ENCODE data around the gene MPPED2.

Gene MPPED2

GRCh38 chr11:30586251-30587144, at the start of gene MPPED2:
Gene MPPED2, minus strand, starts transcription at chr11:30586353. Its CDS starts 5,980 bp downstream, at chr11:30580373.
- TF ChIP-seq, protein P1, sequence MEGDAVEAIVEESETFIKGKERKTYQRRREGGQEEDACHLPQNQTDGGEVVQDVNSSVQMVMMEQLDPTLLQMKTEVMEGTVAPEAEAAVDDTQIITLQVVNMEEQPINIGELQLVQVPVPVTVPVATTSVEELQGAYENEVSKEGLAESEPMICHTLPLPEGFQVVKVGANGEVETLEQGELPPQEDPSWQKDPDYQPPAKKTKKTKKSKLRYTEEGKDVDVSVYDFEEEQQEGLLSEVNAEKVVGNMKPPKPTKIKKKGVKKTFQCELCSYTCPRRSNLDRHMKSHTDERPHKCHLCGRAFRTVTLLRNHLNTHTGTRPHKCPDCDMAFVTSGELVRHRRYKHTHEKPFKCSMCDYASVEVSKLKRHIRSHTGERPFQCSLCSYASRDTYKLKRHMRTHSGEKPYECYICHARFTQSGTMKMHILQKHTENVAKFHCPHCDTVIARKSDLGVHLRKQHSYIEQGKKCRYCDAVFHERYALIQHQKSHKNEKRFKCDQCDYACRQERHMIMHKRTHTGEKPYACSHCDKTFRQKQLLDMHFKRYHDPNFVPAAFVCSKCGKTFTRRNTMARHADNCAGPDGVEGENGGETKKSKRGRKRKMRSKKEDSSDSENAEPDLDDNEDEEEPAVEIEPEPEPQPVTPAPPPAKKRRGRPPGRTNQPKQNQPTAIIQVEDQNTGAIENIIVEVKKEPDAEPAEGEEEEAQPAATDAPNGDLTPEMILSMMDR (IDR thresholded peaks at IDR 0.05; ENCODE audit: low read depth, low read length, missing control alignments), result no peak
- in situ Hi-C loops (cut with HindIII; ENCODE audit: low sequenced_read_pairs), result no loop called here
- H3K4me3 ChIP-seq (ENCODE audit: low read depth, low read length), result peak within 1 kb of the TSS; percentile 51
- DNase-seq (ENCODE audit: low read depth), result no peak

GRCh38 chr11:30635401-30635989, 49.3 kb upstream of the MPPED2 start:
- peak; percentile 1 for DNase-seq (ENCODE audit: low read depth)
- in situ Hi-C loops (cut with HindIII; ENCODE audit: low sequenced_read_pairs), result no loop called here
- TF ChIP-seq, protein P1 (IDR thresholded peaks at IDR 0.05; ENCODE audit: low read depth, low read length, missing control alignments), result no peak

DNA sequence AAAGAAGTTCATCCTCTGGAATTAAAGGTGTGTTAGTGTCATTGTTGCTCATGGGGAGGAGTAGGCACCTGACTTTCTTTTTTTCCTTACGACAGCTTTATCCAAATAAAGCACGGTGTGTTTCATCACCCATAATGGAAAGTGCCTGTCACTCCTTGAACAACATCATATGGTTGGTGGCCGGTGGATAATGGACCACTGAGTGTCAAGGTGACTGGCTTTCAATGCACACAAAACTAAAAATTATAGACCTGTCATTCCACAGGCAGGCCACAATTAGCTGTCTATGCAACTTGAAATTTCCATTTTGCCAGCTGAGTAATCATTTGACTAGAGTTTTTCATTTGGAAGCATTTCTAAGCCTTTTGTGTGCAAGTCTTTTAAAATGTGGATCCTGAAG, 45.0 kb upstream of the MPPED2 start:
- DNase-seq (ENCODE audit: low read depth), result no peak
- TF ChIP-seq, protein P1 (IDR thresholded peaks at IDR 0.05; ENCODE audit: low read depth, low read length, missing control alignments), result no peak
- no peak overlapping the region for H3K4me3 ChIP-seq (ENCODE audit: low read depth, low read length)
- in situ Hi-C loops (cut with HindIII; ENCODE audit: low sequenced_read_pairs), result no loop called here

More at GRCh38 chr11:30635401-30635989, 49.3 kb upstream of the MPPED2 start:
- H3K4me3 ChIP-seq (ENCODE audit: low read depth, low read length), result peak overlapping the region; percentile 23

DNA sequence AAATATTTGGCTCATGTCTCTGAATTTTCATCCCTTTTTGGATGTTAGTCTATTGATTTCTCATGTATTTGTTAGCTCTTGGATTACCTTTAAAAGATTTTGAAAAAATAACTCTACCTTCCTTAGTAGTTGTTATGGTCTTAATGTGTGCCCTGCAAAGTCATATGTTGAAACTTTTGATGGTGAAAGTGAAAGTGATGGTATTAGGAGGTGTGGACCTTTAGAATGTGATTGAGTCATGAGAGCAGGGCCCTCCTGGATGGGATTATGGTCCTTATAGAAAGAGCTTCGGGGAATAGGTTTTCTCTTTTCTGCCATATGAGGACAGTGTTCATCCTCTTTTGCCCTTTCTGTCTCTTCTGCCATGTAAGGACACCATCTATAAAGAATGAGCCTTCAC, 33.6 kb upstream of the MPPED2 start:
- no peak for DNase-seq (ENCODE audit: low read depth)
- TF ChIP-seq, protein P1 (IDR thresholded peaks at IDR 0.05; ENCODE audit: low read depth, low read length, missing control alignments), result no peak
- in situ Hi-C loops (cut with HindIII; ENCODE audit: low sequenced_read_pairs), result no loop called here
- no peak overlapping the region for H3K4me3 ChIP-seq (ENCODE audit: low read depth, low read length)

GRCh38 chr11:30617762-30618161, 31.6 kb upstream of the MPPED2 start:
- TF ChIP-seq, protein P1 (IDR thresholded peaks at IDR 0.05; ENCODE audit: low read depth, low read length, missing control alignments), result no peak
- in situ Hi-C loops (cut with HindIII; ENCODE audit: low sequenced_read_pairs), result no loop called here
- no peak for DNase-seq (ENCODE audit: low read depth)
- H3K4me3 ChIP-seq (ENCODE audit: low read depth, low read length), result no peak overlapping the region

- DNase-seq (ENCODE audit: low read depth), result no peak
- H3K4me3 ChIP-seq (ENCODE audit: low read depth, low read length), result no peak overlapping the region
- in situ Hi-C loops (cut with HindIII; ENCODE audit: low sequenced_read_pairs), result no loop called here
- TF ChIP-seq, protein P1 (IDR thresholded peaks at IDR 0.05; ENCODE audit: low read depth, low read length, missing control alignments), result no peak
These were observed 24.5 kb upstream of the MPPED2 start for GRCh38 chr11:30610628-30611027.

Data from astrocyte of the cerebellum (primary cell).